ENCODE results near the gene RANGRF.

Gene RANGRF

DNA sequence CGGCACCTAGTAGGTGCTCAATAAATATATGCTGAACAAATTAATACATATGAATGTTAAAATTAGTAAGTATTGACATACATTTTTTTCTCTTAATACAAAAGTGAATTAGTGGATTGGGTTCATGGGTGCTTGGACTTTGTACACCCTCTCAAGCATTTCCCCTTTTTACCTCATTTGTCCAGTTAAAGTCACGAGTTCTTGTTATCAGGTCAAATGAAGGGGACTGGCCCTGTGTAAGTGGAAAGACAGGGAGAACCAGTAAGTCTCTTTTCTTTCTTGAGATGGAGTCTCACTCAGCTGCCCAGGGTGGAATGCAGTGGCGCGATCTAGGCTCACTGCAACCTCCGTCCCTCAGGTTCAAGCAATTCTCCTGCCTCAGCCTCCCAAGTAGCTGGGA is 13.7 kb upstream of the RANGRF start:
- H3K27ac ChIP-seq (ENCODE audit: low read length), result no peak overlapping the region
- H4K20me1 ChIP-seq (ENCODE audit: insufficient read depth, low read length), result no peaks in the 10 kb centered on the region
- no peak for DNase-seq
- H3K4me3 ChIP-seq (ENCODE audit: low read length), result no peak overlapping the region
- no peak for TF ChIP-seq EZH2 (optimal IDR thresholded peaks at IDR 0.05; ENCODE audit: low read depth, low read length)
- TF ChIP-seq EZH2phosphoT487 (IDR thresholded peaks at IDR 0.05; ENCODE audit: low read length), result no peak
- TF ChIP-seq, protein P1, sequence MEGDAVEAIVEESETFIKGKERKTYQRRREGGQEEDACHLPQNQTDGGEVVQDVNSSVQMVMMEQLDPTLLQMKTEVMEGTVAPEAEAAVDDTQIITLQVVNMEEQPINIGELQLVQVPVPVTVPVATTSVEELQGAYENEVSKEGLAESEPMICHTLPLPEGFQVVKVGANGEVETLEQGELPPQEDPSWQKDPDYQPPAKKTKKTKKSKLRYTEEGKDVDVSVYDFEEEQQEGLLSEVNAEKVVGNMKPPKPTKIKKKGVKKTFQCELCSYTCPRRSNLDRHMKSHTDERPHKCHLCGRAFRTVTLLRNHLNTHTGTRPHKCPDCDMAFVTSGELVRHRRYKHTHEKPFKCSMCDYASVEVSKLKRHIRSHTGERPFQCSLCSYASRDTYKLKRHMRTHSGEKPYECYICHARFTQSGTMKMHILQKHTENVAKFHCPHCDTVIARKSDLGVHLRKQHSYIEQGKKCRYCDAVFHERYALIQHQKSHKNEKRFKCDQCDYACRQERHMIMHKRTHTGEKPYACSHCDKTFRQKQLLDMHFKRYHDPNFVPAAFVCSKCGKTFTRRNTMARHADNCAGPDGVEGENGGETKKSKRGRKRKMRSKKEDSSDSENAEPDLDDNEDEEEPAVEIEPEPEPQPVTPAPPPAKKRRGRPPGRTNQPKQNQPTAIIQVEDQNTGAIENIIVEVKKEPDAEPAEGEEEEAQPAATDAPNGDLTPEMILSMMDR (IDR thresholded peaks at IDR 0.05; ENCODE audit: low read length), result no peak
- no peaks in the 10 kb centered on the region for H3K9me2 ChIP-seq (replicated peaks; ENCODE audit: insufficient read depth, low read length)
- H3F3A ChIP-seq (ENCODE audit: insufficient read depth, low read length), result no peaks in the 10 kb centered on the region
- H3K79me2 ChIP-seq (ENCODE audit: low read length), result no peaks in the 10 kb centered on the region
- H3K9ac ChIP-seq (ENCODE audit: low read length), result no peak overlapping the region
- H3K4me1 ChIP-seq (ENCODE audit: low read length), result no peaks in the 10 kb centered on the region
- H3K9me3 ChIP-seq (replicated peaks; ENCODE audit: insufficient read depth, low read length), result no peaks in the 10 kb centered on the region
- no peak overlapping the region for H2AFZ ChIP-seq (ENCODE audit: low read length)
- no peak overlapping the region for H3K4me2 ChIP-seq (ENCODE audit: low read depth, low read length)
- H3K36me3 ChIP-seq (replicated peaks; ENCODE audit: insufficient read depth, low read length), result no peaks in the 10 kb centered on the region
- H3K27me3 ChIP-seq (replicated peaks; ENCODE audit: insufficient read depth, low read length), result no peaks in the 10 kb centered on the region

- Histone ChIP-seq H2AFZ (ENCODE audit: low read length) (no peak overlapping the region), H3K36me3 (replicated peaks; ENCODE audit: insufficient read depth, low read length) (no peaks in the 10 kb centered on the region), H3K4me1 (ENCODE audit: low read length) (no peaks in the 10 kb centered on the region), H3F3A (ENCODE audit: insufficient read depth, low read length) (no peaks in the 10 kb centered on the region), H3K27me3 (replicated peaks; ENCODE audit: insufficient read depth, low read length) (no peaks in the 10 kb centered on the region), H3K9me3 (replicated peaks; ENCODE audit: insufficient read depth, low read length) (no peaks in the 10 kb centered on the region), H3K27ac (ENCODE audit: low read length) (no peak overlapping the region), H3K4me3 (ENCODE audit: low read length) (no peak overlapping the region), H3K9ac (ENCODE audit: low read length) (no peak overlapping the region), H4K20me1 (ENCODE audit: insufficient read depth, low read length) (no peaks in the 10 kb centered on the region), H3K9me2 (replicated peaks; ENCODE audit: insufficient read depth, low read length) (no peaks in the 10 kb centered on the region), H3K79me2 (ENCODE audit: low read length) (no peaks in the 10 kb centered on the region), H3K4me2 (ENCODE audit: low read depth, low read length) (no peak overlapping the region)
- DNase-seq, result no peak
- no peak for TF ChIP-seq EZH2 (optimal IDR thresholded peaks at IDR 0.05; ENCODE audit: low read depth, low read length)
- TF ChIP-seq, protein P1 (IDR thresholded peaks at IDR 0.05; ENCODE audit: low read length), result no peak
- no peak for TF ChIP-seq EZH2phosphoT487 (IDR thresholded peaks at IDR 0.05; ENCODE audit: low read length)
Measured at GRCh38 chr17:8275421-8276290, 12.8 kb upstream of the RANGRF start.

DNA sequence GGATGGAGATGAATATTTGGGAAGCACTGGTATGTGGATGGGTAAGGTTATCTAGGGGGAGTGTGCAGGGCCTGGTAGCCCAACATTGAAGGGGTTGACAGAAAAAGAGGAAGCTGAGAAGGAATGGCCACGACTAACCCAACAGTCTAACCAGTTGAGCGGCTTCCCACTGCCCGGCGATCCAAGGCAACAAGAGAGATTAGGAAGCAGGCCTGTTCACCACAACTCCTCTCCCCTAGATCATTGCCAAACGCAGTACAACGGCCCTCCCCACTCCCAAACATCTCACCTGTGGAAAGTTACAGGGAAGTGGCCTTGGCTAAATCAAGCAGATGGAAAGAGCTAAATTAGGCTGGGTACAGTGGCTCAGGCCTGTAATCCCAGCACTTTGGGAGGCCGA is 11.2 kb upstream of the RANGRF start:
- H3K4me3 ChIP-seq (ENCODE audit: low read length), result no peak overlapping the region
- H3K4me1 ChIP-seq (ENCODE audit: low read length), result no peaks in the 10 kb centered on the region
- DNase-seq, result no peak
- H3K9ac ChIP-seq (ENCODE audit: low read length), result no peak overlapping the region
- H3K27ac ChIP-seq (ENCODE audit: low read length), result no peak overlapping the region
- TF ChIP-seq EZH2 (optimal IDR thresholded peaks at IDR 0.05; ENCODE audit: low read depth, low read length) (no peak), EZH2phosphoT487 (IDR thresholded peaks at IDR 0.05; ENCODE audit: low read length) (no peak)
- TF ChIP-seq, protein P1 (IDR thresholded peaks at IDR 0.05; ENCODE audit: low read length), result no peak
- no peaks in the 10 kb centered on the region for H3K9me3 ChIP-seq (replicated peaks; ENCODE audit: insufficient read depth, low read length)
- H3K4me2 ChIP-seq (ENCODE audit: low read depth, low read length), result no peak overlapping the region
- H3F3A ChIP-seq (ENCODE audit: insufficient read depth, low read length), result no peaks in the 10 kb centered on the region
- no peaks in the 10 kb centered on the region for H3K9me2 ChIP-seq (replicated peaks; ENCODE audit: insufficient read depth, low read length)
- H3K79me2 ChIP-seq (ENCODE audit: low read length), result no peaks in the 10 kb centered on the region
- no peak overlapping the region for H2AFZ ChIP-seq (ENCODE audit: low read length)
- H3K36me3 ChIP-seq (replicated peaks; ENCODE audit: insufficient read depth, low read length), result no peaks in the 10 kb centered on the region
- no peaks in the 10 kb centered on the region for H4K20me1 ChIP-seq (ENCODE audit: insufficient read depth, low read length)
- H3K27me3 ChIP-seq (replicated peaks; ENCODE audit: insufficient read depth, low read length), result no peaks in the 10 kb centered on the region
